Mesothelial cell of epicardium (in vitro differentiated cells): ENCODE data around the gene NCAPH2. TPM values are rescaled to one million over a fixed set of nuclear protein-coding genes. Genes with fewer than 3 reads are reported as not detected.

Experiments
- DNase-seq, 2 experiments: peaks; one replicate each; pipeline ENCODE4 v3.0.0; 2021; ENCODE audit warnings: low spot score in 2 of 2; ENCODE audit not compliant: unreplicated experiment in 2 of 2
- H3K27ac Mint-ChIP-seq: 2 replicates; pipeline ENCODE4 v1.8.0; 2021; ENCODE audit warnings: mixed read lengths
- H3K27me3 Mint-ChIP-seq: 2 replicates; pipeline ENCODE4 v1.8.0; 2021; ENCODE audit warnings: low read depth, mixed read lengths
- H3K36me3 Mint-ChIP-seq: 2 replicates; pipeline ENCODE4 v1.8.0; 2021; ENCODE audit warnings: mixed read lengths
- H3K4me1 Mint-ChIP-seq: 2 replicates; pipeline ENCODE4 v1.8.0; 2021; ENCODE audit warnings: mixed read lengths
- H3K4me3 Mint-ChIP-seq: 2 replicates; pipeline ENCODE4 v1.8.0; 2021; ENCODE audit warnings: mild to moderate bottlenecking, moderate library complexity, mixed read lengths
- H3K9me3 Mint-ChIP-seq: 2 replicates; pipeline ENCODE4 v1.8.0; 2021; ENCODE audit warnings: mixed read lengths
- CTCF ChIP-seq: fragments of 200-600 bp; sonication (generic); IDR thresholded peaks from one replicate; pipeline ENCODE4 v1.5.0; 2021; ENCODE audit warnings: antibody characterized with exemption; ENCODE audit not compliant: unreplicated experiment
- total RNA-seq: library from RNA; stranded (reverse); gene quantifications from 3 replicates; pipeline ENCODE4 v1.2.1, GENCODE V29; 2021

Gene NCAPH2
- total RNA-seq, 1 donor from 2014 or later, result 60.3 TPM

GRCh38 chr22:50482107-50483074 is 25.6 kb upstream of the NCAPH2 start:
- Mint-ChIP-seq H3K36me3 (no peaks in the 10 kb centered on the region), H3K27me3 (peaks cover 55% of the 10 kb centered on the region), H3K27ac (no peak overlapping the region), H3K9me3 (no peaks in the 10 kb centered on the region), H3K4me3 (peak overlapping the region; percentile 53), H3K4me1 (no peaks in the 10 kb centered on the region)
- no peak for DNase-seq
- TF ChIP-seq CTCF, result no peak

GRCh38 chr22:50483106-50483505 is 24.9 kb upstream of the NCAPH2 start:
- no peaks in the 10 kb centered on the region for H3K36me3 Mint-ChIP-seq
- no peak for TF ChIP-seq CTCF
- H3K4me1 Mint-ChIP-seq, result no peaks in the 10 kb centered on the region
- no peak for DNase-seq
- H3K9me3 Mint-ChIP-seq, result no peaks in the 10 kb centered on the region
- no peak overlapping the region for H3K4me3 Mint-ChIP-seq
- peaks cover 52% of the 10 kb centered on the region for H3K27me3 Mint-ChIP-seq
- no peak overlapping the region for H3K27ac Mint-ChIP-seq

- Mint-ChIP-seq H3K4me3 (no peak overlapping the region), H3K36me3 (no peaks in the 10 kb centered on the region), H3K27ac (no peak overlapping the region), H3K27me3 (peaks cover 48% of the 10 kb centered on the region), H3K9me3 (no peaks in the 10 kb centered on the region), H3K4me1 (no peaks in the 10 kb centered on the region)
- no peak for DNase-seq
- TF ChIP-seq CTCF, result no peak
Observed at GRCh38 chr22:50483556-50483955, 24.5 kb upstream of the NCAPH2 start.

- DNase-seq, result no peak
- H3K9me3 Mint-ChIP-seq, result no peaks in the 10 kb centered on the region
- H3K4me3 Mint-ChIP-seq, result no peak overlapping the region
- no peak for TF ChIP-seq CTCF
- H3K27ac Mint-ChIP-seq, result no peak overlapping the region
- no peaks in the 10 kb centered on the region for H3K4me1 Mint-ChIP-seq
- no peaks in the 10 kb centered on the region for H3K36me3 Mint-ChIP-seq
- peaks cover 42% of the 10 kb centered on the region for H3K27me3 Mint-ChIP-seq
Observed at GRCh38 chr22:50483977-50484853, 23.8 kb upstream of the NCAPH2 start.

- no peak for TF ChIP-seq CTCF
- Mint-ChIP-seq H3K27ac (no peak overlapping the region), H3K27me3 (peaks cover 29% of the 10 kb centered on the region), H3K36me3 (no peaks in the 10 kb centered on the region), H3K4me1 (no peaks in the 10 kb centered on the region), H3K4me3 (no peak overlapping the region), H3K9me3 (no peaks in the 10 kb centered on the region)
- no peak for DNase-seq
Observed at GRCh38 chr22:50485221-50486131, 22.5 kb upstream of the NCAPH2 start.
